Lower leg skin (tissue), 4 donors: Measurements from ENCODE around the gene ORM2. TPM values are rescaled to one million over a fixed set of nuclear protein-coding genes. Genes with fewer than 3 reads are reported as not detected.

Source experiments
- DNase-seq, 2 donors: peaks; one replicate each; pipeline ENCODE4 v3.0.0-alpha.2; 2019; ENCODE audit warnings: low spot score in 2 of 2
- H3K4me3 ChIP-seq: fragments of 200-600 bp; sonication (generic); 2 replicates; pipeline ENCODE4 v1.5.1; 2017; ENCODE audit warnings: mild to moderate bottlenecking, low read depth; ENCODE audit not compliant: poor library complexity, severe bottlenecking
- POLR2A ChIP-seq, 2 donors: fragments of 450-650 bp; IDR thresholded peaks; one replicate each; pipeline ENCODE4 v1.6.1; 2016 to 2017; ENCODE audit warnings: antibody characterized with exemption in 2 of 2, mild to moderate bottlenecking in 1 of 2, moderate library complexity in 1 of 2
- WGBS, 2 donors: methylation state at CpG; one replicate each; pipeline ENCODE4 v1.1.5; 2018; 5-methylcytosine and 5-hydroxymethylcytosine counted together
- intact Hi-C: fragments of 100-400 bp; cut with DNase I; formaldehyde crosslinking; loops from one replicate; pipeline ENCODE4 v1.15.0; 2023; ENCODE audit warnings: low total_unique reads
- total RNA-seq, 4 donors: library from RNA; depleted of rRNA; stranded (reverse); fragments of >200 nt; gene quantifications; one replicate each; pipeline ENCODE4 v1.1.0, GENCODE V29; 2016
- TF ChIP-seq, protein P1 (sequence below), 3 donors: fragments of 450-650 bp; IDR thresholded peaks; one replicate each; pipeline ENCODE4 v1.5.1; 2016; ENCODE audit warnings: antibody characterized with exemption in 3 of 3, mild to moderate bottlenecking in 3 of 3, moderate library complexity in 2 of 3

Gene ORM2
- total RNA-seq, 4 donors from 2014 or later: not detected

DNA sequence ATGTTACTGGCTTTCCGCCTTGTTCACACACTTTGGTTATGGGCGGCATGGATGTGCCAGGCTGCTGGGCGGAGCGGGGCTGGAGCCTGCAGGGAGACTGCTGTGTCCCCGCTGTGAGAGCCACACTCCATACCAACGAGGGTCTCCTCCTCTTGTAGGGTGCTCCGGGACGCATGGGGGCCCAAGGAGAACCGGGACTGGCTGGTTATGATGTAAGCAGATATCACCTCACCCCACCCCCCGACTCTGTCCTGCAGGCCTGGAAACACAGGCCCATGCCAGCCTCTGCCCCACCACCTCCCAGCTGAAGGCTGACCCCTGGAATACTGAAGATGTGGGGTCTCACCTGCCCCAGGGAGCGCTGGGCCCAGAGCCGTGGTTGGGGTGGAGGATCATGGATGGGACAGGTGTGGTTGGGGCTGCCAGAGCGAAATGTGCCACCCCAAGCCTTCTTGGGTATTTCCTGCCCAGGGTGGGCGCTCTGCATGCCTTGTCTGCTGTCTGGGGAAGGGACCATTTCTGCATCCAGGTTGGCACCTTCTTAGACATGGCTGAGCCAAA lies 46.0 kb upstream of the ORM2 start:
- 76 to 83% methylated on average over 14 of the region's 14 CpGs for WGBS, 2 donors
- DNase-seq: peak in 1 of 2 donors; percentile 82
- intact Hi-C loops: no loop called here
- TF ChIP-seq, protein P1, sequence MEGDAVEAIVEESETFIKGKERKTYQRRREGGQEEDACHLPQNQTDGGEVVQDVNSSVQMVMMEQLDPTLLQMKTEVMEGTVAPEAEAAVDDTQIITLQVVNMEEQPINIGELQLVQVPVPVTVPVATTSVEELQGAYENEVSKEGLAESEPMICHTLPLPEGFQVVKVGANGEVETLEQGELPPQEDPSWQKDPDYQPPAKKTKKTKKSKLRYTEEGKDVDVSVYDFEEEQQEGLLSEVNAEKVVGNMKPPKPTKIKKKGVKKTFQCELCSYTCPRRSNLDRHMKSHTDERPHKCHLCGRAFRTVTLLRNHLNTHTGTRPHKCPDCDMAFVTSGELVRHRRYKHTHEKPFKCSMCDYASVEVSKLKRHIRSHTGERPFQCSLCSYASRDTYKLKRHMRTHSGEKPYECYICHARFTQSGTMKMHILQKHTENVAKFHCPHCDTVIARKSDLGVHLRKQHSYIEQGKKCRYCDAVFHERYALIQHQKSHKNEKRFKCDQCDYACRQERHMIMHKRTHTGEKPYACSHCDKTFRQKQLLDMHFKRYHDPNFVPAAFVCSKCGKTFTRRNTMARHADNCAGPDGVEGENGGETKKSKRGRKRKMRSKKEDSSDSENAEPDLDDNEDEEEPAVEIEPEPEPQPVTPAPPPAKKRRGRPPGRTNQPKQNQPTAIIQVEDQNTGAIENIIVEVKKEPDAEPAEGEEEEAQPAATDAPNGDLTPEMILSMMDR (IDR thresholded peaks at IDR 0.05): no peak
- TF ChIP-seq POLR2A (IDR thresholded peaks at IDR 0.05): no peak
- H3K4me3 ChIP-seq: no peak overlapping the region

DNA sequence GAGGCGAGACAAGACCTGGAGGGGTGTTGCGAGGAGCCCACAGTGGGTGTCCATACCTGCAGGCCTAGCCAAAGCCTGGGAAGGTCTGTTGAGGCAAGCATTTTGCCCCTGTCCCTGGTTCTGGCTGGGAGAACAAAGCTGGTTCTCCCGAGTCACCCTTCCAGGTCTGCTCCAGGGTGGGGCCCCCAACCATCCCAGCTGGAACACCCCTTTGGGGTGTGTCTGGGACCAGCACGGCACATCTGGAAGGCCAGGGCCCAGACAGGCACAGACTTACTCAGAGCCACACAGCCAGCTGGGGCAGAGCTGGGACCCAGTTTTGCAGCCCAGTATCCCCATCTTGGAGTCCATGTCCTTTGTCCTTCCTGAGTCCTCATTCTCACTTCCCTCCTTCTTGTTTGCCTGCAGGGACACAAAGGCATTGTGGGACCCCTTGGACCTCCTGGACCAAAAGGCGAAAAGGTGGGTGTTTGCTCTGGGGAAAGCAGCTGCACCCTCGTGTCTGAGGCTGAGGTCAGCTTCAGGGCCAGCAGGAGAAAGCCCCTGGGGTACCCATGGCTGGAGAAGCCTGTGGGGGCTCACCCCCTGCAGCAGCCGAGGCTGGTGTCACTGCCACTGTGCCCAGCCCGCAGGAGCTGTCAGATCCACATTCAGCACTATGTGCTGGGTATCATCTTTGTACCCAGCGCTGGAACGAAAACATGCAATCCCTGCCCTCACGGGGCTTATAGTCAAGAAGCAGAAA lies 45.2 kb upstream of the ORM2 start:
- no peak for TF ChIP-seq POLR2A (IDR thresholded peaks at IDR 0.05)
- TF ChIP-seq, protein P1 (IDR thresholded peaks at IDR 0.05): no peak
- intact Hi-C loops: loop anchor here (5.0 kb wide), 2 partner anchors 132 to 177 kb away; no protein-coding TSS in a partner anchor
- WGBS, 2 donors: 82 to 87% methylated on average over 11 of the region's 11 CpGs
- H3K4me3 ChIP-seq: no peak overlapping the region
- peak in 1 of 2 donors; percentile 70 for DNase-seq

DNA sequence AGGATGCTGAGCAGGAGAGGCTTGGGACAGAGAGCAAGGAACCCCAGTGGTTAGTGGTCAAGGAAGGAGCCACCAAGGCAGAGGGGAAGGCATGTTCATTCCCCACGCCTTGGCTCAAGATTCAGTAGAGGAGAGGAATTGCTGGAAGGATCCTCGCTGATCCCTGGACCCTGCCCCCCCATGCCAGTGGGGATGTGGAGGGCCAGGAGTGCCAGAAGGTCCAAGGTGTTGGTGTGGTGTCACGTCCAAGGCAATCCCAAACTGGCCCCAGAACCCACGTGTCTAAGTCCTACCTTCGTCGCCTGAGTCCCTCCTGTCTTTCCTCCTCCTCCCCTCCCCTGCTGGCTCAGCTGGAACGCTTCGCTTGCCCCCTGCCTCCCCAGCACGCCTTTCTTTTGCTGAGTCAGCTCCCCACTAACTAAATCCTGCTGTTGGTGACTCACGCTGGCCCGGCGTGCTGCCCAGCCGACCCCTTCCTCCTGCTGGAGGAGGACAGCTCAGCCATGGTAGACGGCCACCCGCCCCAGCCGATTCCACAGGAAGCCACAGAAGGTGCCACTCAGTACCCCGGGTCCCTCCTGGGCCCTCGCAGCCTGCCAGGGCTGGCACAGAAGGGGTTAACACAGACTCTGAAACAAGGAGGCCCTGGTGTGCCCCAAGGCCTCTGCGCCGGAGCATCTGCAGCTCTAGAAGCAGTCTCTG lies 44.4 kb upstream of the ORM2 start:
- 57 to 58% methylated on average over 20 of the region's 20 CpGs for WGBS, 2 donors
- DNase-seq: peak in 1 of 2 donors; percentile 84
- intact Hi-C loops: loop anchor here (5.0 kb wide), 2 partner anchors 133 to 178 kb away; no protein-coding TSS in a partner anchor
- no peak for TF ChIP-seq POLR2A (IDR thresholded peaks at IDR 0.05)
- TF ChIP-seq, protein P1 (IDR thresholded peaks at IDR 0.05): no peak
- no peak overlapping the region for H3K4me3 ChIP-seq

DNA sequence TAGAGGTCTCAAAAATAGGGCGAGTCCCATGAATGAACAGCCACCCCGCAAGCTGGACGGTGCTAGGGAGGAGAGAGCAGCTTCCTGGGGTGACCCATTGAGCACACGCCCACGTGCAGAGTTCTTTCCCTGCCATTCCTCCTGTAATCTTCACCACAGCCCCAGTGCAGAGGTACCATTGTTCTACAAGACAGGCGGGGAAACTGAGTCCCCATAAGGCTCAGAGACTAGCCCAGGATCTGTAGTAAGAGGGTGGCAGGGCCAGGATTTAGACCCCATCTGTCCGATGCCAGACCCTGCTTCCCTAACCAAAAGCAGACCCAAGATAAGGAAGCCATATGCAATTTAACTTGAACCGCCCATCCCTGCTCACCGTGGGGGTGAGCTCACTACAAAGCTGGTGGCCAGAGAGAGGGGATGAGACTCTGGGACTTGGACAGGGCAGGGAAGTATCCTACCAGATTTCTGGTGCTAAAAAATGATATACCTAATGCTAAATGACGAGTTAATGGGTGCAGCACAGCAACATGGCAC lies 43.5 kb upstream of the ORM2 start:
- intact Hi-C loops: loop anchor here (5.0 kb wide), 2 partner anchors 134 to 179 kb away; no protein-coding TSS in a partner anchor
- peak in 1 of 2 donors; percentile 45 for DNase-seq
- WGBS, 2 donors: 79 to 84% methylated on average over 10 of the region's 10 CpGs
- no peak overlapping the region for H3K4me3 ChIP-seq
- TF ChIP-seq, protein P1 (IDR thresholded peaks at IDR 0.05): no peak
- TF ChIP-seq POLR2A (IDR thresholded peaks at IDR 0.05): no peak

DNA sequence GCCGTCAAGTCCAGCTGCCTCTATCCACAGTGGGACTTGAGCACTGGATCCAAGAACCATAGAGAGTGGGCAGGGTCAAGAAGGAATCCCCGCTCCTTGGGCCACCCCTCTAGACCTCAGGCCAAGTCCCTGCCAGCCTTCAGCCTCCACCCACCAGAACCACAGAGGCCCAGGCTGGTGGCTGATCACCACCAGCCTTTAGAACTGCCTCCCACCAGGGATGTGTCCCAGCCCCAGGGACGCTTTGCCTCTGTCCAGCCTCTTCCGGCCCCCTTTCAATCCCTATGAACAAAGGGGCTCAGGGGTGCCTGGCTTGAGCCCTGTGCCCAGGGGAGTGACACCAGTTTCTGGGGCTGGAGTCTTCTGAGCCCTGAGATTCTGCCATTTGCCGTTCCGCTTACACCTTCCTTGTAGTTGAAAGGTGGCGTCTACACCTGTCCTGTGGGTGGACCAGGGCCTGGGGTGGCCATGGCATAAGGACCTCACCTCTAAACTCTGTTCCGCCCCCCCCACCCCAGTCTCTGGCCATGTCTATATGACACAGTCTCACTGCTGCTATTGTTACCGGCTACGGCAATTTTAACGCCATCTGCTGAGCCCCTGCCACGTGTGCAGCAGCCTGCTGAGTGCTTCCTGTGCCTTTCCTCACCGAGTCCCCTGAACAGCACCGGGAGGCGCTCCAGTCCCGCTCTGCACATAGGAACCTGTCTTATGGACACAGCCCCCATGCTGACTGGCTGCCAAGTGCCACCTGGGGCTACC lies 42.5 kb upstream of the ORM2 start:
- H3K4me3 ChIP-seq: no peak overlapping the region
- TF ChIP-seq, protein P1 (IDR thresholded peaks at IDR 0.05): no peak
- TF ChIP-seq POLR2A (IDR thresholded peaks at IDR 0.05): no peak
- WGBS, 2 donors: 85 to 89% methylated on average over 16 of the region's 16 CpGs
- peak in 1 of 2 donors; percentile 79 for DNase-seq
- intact Hi-C loops: loop anchor here (5.0 kb wide), 2 partner anchors 135 to 180 kb away; no protein-coding TSS in a partner anchor
